Heart right ventricle (tissue), 16 donors: ENCODE data around the gene SMIM35. TPM values are rescaled to one million over a fixed set of nuclear protein-coding genes. Genes with fewer than 3 reads are reported as not detected.

Source experiments
- ATAC-seq, 8 donors: fragments of 200-7000 bp; cut with Tn5 transposase; one replicate each; pipeline ENCODE4 v1.9.1; 2020; ENCODE audit warnings: mild to moderate bottlenecking in 8 of 8, moderate library complexity in 8 of 8, moderate number of reproducible peaks in 1 of 8
- DNase-seq, 2 donors: peaks; one replicate each; pipeline ENCODE4 v3.0.0-alpha.2; 2020
- H3K27ac ChIP-seq, 10 donors: fragments of 200-600 bp; sonication (generic) in 2 of 10; one replicate each; pipeline versions ENCODE4 v1.5.0 to v1.8.0; 2020 to 2022; ENCODE audit warnings: mild to moderate bottlenecking in 3 of 10
- H3K27me3 ChIP-seq, 7 donors: fragments of 200-600 bp; one replicate each; pipeline ENCODE4 v1.8.0; 2021 to 2022; ENCODE audit warnings: mild to moderate bottlenecking in 2 of 7
- H3K36me3 ChIP-seq, 9 donors: fragments of 200-600 bp; sonication (generic) in 1 of 9; one replicate each; pipeline versions ENCODE4 v1.5.0 to v1.8.0; 2020 to 2022; ENCODE audit warnings: mild to moderate bottlenecking in 2 of 9
- H3K4me1 ChIP-seq, 9 donors: fragments of 200-600 bp; sonication (generic) in 1 of 9; one replicate each; pipeline versions ENCODE4 v1.5.0 to v1.8.0; 2020 to 2022; ENCODE audit warnings: mild to moderate bottlenecking in 4 of 9
- H3K4me3 ChIP-seq, 10 donors: fragments of 200-600 bp; sonication (generic) in 2 of 10; one replicate each; pipeline versions ENCODE4 v1.5.0 to v1.8.0; 2020 to 2022; ENCODE audit warnings: mild to moderate bottlenecking in 7 of 10, moderate library complexity in 2 of 10
- H3K9me3 ChIP-seq, 11 donors: fragments of 200-600 bp in 10 of 11; sonication (generic) in 2 of 11; one replicate each; pipeline versions ENCODE4 v1.5.0 to v1.8.0; 2013 to 2022; ENCODE audit warnings: mild to moderate bottlenecking in 2 of 11, control low read depth in 1 of 11, moderate library complexity in 1 of 11
- CTCF ChIP-seq, 9 donors: fragments of 200-600 bp; sonication (generic) in 2 of 9; IDR thresholded peaks; one replicate each; pipeline versions ENCODE4 v1.5.0 to v1.8.0; 2021 to 2022; ENCODE audit warnings: antibody characterized with exemption in 9 of 9, mild to moderate bottlenecking in 5 of 9, moderate library complexity in 1 of 9
- WGBS, 2 donors: extraction: QIAGEN DNeasy Blood & Tissue Kit; methylation state at CpG; one replicate each; pipeline ENCODE4 v1.1.7; 2013; ENCODE audit warnings: inconsistent platforms in 1 of 2; 5-methylcytosine and 5-hydroxymethylcytosine counted together
- intact Hi-C, 10 donors: fragments of 100-400 bp; cut with DNase I; formaldehyde crosslinking; loops; one replicate each; pipeline versions ENCODE4 v1.11.1 to v1.14.2; 2022
- polyA plus RNA-seq, 2 donors: library from polyadenylated mRNA; stranded (reverse); fragments of 200-250 nt; gene quantifications; one replicate each; pipeline ENCODE4 v1.2.3, GENCODE V29; 2013
- total RNA-seq, 10 donors: library from RNA; stranded (reverse); fragmentation: NEBNext Ultra II Directional in 3 of 10; extraction: Animal tissue kit (Norgen Biotek cat#: 25700) in 3 of 10; gene quantifications; one replicate each; pipeline versions ENCODE4 v1.2.1 to v1.2.4, GENCODE V29; 2021 to 2023
- donor health status: Arrhythmogenic right ventricular cardiomyopathy.
- donor health status: ischemic (EF 13 %, LVEDD 7.1; RV severe dilation, severe dysfunction).
- donor health status: healthy with polysubstance abuse.
- donor health status: DM: no; HTN: yes; CAD: no.
- donor health status: DM: no; HTN: no; CAD: no.
- donor health status: ischemic (EF 25% LVEDD 6.9; RV normal size, moderate dysfunction).
- donor health status: ischemic (EF 25% LVEDD 5.7; RV mildly dilated, moderate dysfunction).
- donor health status: healthy.
- donor health status: DM: yes; HTN: yes; CAD: no.
- donor health status: Ischemic cardiomyopathy.
- donor health status: ischemic (EF 35%, LVEDD 5.7; RV mildly dilated, moderate dysfunction).
- donor health status: nonischemic (EF 11% LVEDD 7.7; RV severe dilation, severe dysfunction).
- donor health status: DM: yes; HTN: yes; CAD: no.
- donor health status: PGD.
- donor health status: ischemic (EF 29% LVEDD 5.4; RV normal size, mild dysfunction).
- donor health status: nonischemic (EF 23%, LVEDD 6.1; RV moderate dilation, normal function).

SMIM35 gene
- total and polyA plus RNA-seq, 12 donors: not detected

GRCh38 chr11:118000067-118000849 lies 86.5 kb downstream of the SMIM35 start:
- WGBS, 2 donors: 95 to 96% methylated on average over 4 of the region's 4 CpGs
- H3K27me3 ChIP-seq: no peaks in the 10 kb centered on the region
- no peak overlapping the region for H3K4me3 ChIP-seq
- ATAC-seq (no peak), DNase-seq (no peak)
- peak overlapping the region in 1 of 10 donors; percentile 95 for H3K27ac ChIP-seq
- H3K4me1 ChIP-seq: peaks cover 0 to 94% (median 7%) of the 10 kb centered on the region in 9 donors
- H3K9me3 ChIP-seq: peaks cover 0 to 8% (median 0%) of the 10 kb centered on the region in 11 donors
- peaks cover 0 to 56% (median 0%) of the 10 kb centered on the region in 9 donors for H3K36me3 ChIP-seq
- TF ChIP-seq CTCF (IDR thresholded peaks at IDR 0.05): no peak
- intact Hi-C loops: no loop called here

DNA sequence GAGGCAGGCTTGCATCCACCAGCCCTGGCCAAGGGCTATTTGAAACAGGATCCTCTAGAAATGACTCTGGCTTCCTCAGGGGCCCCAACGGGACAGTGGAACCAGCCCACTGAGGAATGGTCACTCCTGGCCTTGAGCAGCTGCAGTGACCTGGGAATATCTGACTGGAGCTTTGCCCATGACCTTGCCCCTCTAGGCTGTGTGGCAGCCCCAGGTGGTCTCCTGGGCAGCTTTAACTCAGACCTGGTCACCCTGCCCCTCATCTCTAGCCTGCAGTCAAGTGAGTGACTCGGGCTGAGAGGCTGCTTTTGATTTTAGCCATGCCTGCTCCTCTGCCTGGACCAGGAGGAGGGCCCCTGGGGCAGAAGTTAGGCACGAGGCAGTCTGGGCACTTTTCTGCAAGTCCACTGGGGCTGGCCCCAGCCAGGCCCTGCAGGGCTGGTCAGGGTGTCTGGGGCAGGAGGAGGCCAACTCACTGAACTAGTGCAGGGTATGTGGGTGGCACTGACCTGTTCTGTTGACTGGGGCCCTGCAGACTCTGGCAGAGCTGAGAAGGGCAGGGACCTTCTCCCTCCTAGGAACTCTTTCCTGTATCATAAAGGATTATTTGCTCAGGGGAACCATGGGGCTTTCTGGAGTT lies 87.3 kb downstream of the SMIM35 start:
- peak overlapping the region in 1 of 10 donors; percentile 95 for H3K27ac ChIP-seq
- no peak for DNase-seq
- H3K4me3 ChIP-seq: no peak overlapping the region
- no peaks in the 10 kb centered on the region for H3K27me3 ChIP-seq
- H3K9me3 ChIP-seq: peaks cover 0 to 8% (median 0%) of the 10 kb centered on the region in 11 donors
- 83 to 85% methylated on average over 3 of the region's 3 CpGs for WGBS, 2 donors
- peaks cover 0 to 96% (median 7%) of the 10 kb centered on the region in 9 donors for H3K4me1 ChIP-seq
- intact Hi-C loops: no loop called here
- no peak for TF ChIP-seq CTCF (IDR thresholded peaks at IDR 0.05)
- peaks cover 0 to 64% (median 0%) of the 10 kb centered on the region in 9 donors for H3K36me3 ChIP-seq
- ATAC-seq: no peak

- H3K36me3 ChIP-seq: peaks cover 0 to 70% (median 0%) of the 10 kb centered on the region in 9 donors
- no peaks in the 10 kb centered on the region for H3K27me3 ChIP-seq
- H3K27ac ChIP-seq: peak overlapping the region in 1 of 10 donors; percentile 95
- peaks cover 0 to 5% (median 0%) of the 10 kb centered on the region in 11 donors for H3K9me3 ChIP-seq
- ATAC-seq (no peak), DNase-seq (no peak)
- H3K4me3 ChIP-seq: no peak overlapping the region
- no peak for TF ChIP-seq CTCF (IDR thresholded peaks at IDR 0.05)
- peaks cover 0 to 97% (median 7%) of the 10 kb centered on the region in 9 donors for H3K4me1 ChIP-seq
- intact Hi-C loops: no loop called here
- WGBS, 2 donors: 91 to 93% methylated on average over 10 of the region's 10 CpGs
These were observed 88.0 kb downstream of the SMIM35 start for GRCh38 chr11:117998664-117999353.
